ENCODE measurements around the gene PIEZO1.
A peak's percentile ranks its signal among the peaks of the same experiment; 100 is the strongest.

The PIEZO1 gene

DNA sequence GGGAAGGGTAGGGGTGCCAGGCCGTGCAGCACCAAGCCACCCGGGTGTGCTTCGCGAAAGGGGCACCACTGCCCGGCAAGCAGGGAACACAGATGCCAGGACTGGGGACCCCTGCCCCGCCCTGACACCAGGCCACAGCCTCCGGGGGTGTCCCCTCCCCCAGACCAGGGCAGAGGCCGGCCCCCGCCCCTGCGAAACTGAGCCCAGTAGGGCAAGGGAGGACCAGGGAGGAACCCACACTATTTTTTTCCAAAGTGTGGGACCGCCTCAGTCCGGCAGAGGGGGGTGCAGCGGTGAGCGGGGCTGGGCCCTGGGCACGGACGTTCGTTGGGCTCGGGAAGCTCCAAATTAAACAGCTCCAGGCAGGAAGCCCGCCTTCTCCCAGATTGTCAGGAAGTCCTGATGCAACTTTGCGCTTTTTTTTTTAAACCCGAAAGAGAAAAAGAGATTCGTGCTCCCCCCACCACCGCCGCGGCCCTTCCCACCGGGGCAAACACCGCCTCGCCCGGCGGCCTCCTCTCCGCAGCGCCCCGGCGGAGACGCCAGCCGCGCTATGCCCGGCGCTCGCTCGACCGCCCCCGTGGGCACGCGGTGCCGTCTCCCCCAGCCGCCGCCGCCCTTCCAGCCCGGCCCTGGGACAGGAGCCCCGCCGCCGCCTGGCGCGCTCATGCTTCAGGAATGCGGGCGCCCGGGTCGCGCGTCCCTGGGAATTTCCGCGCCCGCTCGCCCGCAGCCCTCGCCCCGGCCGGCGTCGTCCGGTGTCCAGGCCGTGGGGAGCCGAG, 755 bp downstream of the PIEZO1 start:
- H3K27ac ChIP-seq: peak overlapping the region; percentile 75
- no peak for TF ChIP-seq ZFX (IDR thresholded peaks at IDR 0.05; ENCODE audit: borderline replicate concordance)
- peak; percentile 25 for TF ChIP-seq CTCF (IDR thresholded peaks at IDR 0.05)

GRCh38 chr16:88783391-88784073, 1.5 kb downstream of the PIEZO1 start:
- no peak for TF ChIP-seq CTCF (IDR thresholded peaks at IDR 0.05)
- no peak for TF ChIP-seq ZFX (IDR thresholded peaks at IDR 0.05; ENCODE audit: borderline replicate concordance)
- peak overlapping the region; percentile 75 for H3K27ac ChIP-seq

DNA sequence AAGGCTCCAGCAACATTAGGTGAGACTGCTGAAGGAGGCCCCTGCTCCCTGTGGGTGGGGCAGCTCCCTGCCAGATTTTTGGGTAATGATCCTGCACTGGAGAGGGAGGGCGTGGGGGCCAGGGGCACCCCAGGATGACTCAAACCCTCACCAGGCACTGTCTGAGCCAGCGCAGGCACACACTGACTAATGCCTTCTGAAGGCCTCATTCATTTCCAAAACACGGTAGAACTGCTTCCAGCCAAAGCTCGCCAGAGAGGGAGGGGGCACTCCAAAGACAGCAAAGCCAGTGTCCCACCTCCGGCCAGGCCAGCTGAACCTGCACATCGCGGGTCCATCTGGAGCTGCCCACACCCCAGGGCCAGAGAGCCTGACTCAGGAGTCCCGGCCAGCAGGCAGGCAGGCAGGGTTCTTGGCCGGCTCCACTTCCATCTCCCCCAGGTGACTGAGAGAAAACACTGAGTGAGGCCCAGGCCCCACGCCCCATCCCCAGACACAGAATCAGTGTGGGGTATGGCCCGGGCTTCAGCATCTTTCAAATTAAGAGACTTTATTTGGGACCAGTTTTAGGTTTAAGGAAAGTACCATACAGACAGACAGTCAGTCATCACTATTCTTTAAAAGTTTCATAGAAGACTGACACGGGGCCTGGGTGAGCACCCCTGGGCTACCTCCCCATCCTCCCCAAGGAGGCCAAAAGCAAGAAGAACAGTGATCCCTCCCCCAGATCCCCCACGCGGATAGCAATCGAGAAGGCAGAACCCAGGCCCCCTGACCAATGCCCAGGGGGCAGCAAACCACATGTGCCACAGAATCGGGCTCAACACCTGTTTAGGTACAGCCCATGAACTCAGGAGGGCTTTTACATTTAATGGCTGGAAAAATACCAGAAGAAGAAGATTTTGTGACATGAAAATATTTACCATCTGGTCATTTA, 2.3 kb downstream of the PIEZO1 start:
- no peak for TF ChIP-seq ZFX (IDR thresholded peaks at IDR 0.05; ENCODE audit: borderline replicate concordance)
- TF ChIP-seq CTCF (IDR thresholded peaks at IDR 0.05): no peak
- peak overlapping the region; percentile 75 for H3K27ac ChIP-seq

- TF ChIP-seq CTCF (IDR thresholded peaks at IDR 0.05): no peak
- no peak for TF ChIP-seq ZFX (IDR thresholded peaks at IDR 0.05; ENCODE audit: borderline replicate concordance)
- no peak overlapping the region; the same call in 1 of the 2 replicates for H3K27ac ChIP-seq
Observed at GRCh38 chr16:88781140-88782077, 3.6 kb downstream of the PIEZO1 start.

DNA sequence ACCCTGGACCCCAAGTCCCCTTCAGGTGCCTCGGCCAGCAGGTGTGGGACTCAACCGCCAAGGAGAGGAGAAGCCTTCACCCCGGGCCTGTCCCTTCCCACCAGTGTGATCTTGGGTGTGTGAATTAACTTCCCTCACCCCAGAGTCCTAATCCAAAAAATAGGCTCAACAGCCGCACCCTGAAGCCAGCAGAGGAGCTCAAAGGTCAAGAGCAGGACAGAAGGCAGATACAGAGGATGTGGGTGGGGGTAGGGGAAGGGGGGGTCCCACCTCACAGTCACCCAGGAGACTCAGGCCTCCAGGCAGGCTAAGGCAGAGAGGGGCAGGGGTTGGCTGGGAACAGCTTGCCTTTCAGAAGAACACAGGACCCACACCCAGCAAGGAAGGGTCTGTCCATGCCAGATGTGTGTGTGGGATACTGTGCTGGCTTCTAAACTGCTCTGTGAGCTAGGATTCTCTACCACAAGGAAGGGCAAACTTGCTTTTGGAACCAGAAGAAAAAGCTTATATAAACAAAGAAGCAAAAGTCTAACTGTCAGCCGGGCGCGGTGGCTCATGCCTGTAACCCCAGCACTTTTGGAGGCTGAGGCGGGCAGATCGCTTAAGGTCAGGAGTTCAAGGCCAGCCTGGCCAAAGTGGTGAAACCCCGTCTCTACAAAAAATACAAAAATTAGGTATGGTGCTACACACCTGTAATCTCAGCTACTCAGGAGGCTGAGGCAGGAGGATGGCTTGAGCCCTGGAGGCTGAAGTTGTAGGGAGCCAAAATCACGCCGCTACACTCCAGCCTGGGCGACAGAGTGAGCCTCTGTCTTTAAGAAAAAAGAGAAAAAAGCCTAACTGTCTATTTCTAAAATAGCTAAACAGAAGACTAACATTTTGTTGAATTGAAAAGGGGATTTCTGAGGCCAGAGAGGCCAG, 4.6 kb downstream of the PIEZO1 start:
- TF ChIP-seq ZFX (IDR thresholded peaks at IDR 0.05; ENCODE audit: borderline replicate concordance) (no peak), CTCF (IDR thresholded peaks at IDR 0.05) (no peak)
- H3K27ac ChIP-seq: peak overlapping the region; percentile 17; the same call in 1 of the 2 replicates

Measured in 22Rv1 (cell line).